Measurements from ENCODE around the gene RTP3.

Gene RTP3

DNA sequence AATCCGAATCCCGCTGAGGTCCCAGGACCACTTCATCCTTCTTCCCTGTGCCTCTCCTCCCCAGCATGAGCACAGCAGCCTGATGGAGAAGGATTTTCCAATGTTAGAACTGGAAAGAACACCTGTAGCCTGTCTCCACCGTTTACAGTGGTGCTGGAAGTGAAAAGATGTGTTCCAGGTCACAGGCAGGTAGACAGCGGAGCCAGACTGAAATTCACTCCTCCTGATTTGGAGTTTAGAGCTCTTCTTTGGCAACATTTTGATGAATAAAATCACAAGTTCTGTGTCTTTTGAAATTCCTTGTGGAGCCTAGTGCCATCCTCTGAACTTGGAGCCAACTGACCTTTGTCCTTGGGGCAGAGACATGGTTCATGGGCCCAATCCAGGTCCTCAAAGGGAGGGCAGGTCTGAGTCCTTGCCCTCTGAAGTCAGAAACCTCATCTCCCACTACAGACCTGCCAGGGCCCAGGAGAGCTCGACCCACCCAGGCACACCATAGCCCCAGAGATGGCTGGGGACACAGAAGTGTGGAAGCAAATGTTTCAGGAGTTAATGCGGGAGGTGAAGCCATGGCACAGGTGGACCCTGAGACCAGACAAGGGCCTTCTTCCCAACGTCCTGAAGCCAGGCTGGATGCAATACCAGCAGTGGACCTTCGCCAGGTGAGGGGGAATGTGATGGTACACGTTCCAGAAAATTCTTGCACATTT is at the start of gene RTP3:
RTP3 (plus strand) TSS at position 421 of the 710 bp plus-strand sequence; CDS start at position 508, 87 bp downstream.
- H3K4me3 ChIP-seq (replicated peaks; ENCODE audit: low read depth, low read length), result no peak within 1 kb of the TSS
- TF ChIP-seq, protein P1, sequence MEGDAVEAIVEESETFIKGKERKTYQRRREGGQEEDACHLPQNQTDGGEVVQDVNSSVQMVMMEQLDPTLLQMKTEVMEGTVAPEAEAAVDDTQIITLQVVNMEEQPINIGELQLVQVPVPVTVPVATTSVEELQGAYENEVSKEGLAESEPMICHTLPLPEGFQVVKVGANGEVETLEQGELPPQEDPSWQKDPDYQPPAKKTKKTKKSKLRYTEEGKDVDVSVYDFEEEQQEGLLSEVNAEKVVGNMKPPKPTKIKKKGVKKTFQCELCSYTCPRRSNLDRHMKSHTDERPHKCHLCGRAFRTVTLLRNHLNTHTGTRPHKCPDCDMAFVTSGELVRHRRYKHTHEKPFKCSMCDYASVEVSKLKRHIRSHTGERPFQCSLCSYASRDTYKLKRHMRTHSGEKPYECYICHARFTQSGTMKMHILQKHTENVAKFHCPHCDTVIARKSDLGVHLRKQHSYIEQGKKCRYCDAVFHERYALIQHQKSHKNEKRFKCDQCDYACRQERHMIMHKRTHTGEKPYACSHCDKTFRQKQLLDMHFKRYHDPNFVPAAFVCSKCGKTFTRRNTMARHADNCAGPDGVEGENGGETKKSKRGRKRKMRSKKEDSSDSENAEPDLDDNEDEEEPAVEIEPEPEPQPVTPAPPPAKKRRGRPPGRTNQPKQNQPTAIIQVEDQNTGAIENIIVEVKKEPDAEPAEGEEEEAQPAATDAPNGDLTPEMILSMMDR (IDR thresholded peaks at IDR 0.05; ENCODE audit: low read length, missing control alignments), result no peak
- DNase-seq (ENCODE audit: low read depth), result no peak

DNA sequence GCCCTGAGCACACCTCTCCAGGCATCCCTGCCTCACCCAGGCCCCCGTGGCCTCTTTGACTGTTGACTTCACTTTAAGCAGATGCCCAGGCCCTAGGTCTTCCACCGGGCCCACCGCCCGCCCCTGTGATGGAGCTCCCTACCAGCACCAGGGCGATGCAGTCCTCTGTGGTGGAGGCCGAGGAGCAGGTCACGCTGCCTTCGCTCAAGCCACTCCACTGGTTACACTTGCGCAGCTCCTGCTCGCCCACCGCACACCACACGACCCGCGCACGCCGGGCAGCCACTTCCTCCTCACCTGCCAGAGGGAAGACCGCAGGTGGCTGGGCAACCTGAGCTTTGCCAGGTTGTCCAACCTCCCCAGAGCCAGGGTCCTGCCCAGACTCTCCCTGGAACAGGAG is 49.1 kb upstream of the RTP3 start:
- TF ChIP-seq, protein P1 (IDR thresholded peaks at IDR 0.05; ENCODE audit: low read length, missing control alignments), result no peak
- no peak overlapping the region for H3K4me3 ChIP-seq (replicated peaks; ENCODE audit: low read depth, low read length)
- no peak for DNase-seq (ENCODE audit: low read depth)

DNA sequence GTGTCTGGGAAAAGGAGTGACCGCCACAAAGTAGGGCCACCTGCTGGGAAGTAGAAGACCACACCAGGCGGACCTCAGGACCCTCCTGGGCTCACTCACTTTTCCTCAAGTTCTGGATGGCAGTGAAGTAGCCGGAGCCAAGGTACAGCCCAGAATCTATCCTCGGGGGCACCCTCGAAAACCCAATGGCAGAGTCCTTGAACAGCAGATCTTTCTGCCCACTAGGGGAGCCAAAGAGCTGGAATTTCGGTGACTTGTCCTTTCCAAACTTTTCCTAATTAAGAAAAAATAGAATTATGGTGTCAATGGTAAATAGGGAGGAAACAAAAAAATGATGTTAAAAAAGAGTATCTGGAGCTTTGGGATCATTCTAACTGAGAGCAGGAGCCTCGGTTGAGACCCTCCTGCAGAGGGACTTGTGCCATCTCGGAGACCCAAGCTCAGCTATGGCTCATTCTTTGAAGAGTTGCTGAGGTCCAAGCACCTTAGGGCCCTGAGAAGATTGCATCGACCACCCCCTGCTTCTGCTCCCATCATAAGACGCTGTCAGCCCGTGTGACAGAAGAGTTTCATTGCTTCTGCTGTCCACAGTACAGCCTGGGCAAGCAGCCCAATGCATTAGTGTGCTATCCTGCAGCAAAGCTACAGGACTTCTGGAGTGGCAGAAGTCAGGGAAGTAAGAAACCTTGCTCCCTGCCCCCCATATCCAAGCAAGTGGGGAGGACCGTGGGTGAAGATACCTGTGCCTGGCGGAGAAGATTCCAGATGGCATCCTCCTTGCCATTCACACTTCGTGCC is 47.8 kb upstream of the RTP3 start:
- TF ChIP-seq, protein P1 (IDR thresholded peaks at IDR 0.05; ENCODE audit: low read length, missing control alignments), result peak; percentile 64
- no peak overlapping the region for H3K4me3 ChIP-seq (replicated peaks; ENCODE audit: low read depth, low read length)
- peak; percentile 18 for DNase-seq (ENCODE audit: low read depth)

DNA sequence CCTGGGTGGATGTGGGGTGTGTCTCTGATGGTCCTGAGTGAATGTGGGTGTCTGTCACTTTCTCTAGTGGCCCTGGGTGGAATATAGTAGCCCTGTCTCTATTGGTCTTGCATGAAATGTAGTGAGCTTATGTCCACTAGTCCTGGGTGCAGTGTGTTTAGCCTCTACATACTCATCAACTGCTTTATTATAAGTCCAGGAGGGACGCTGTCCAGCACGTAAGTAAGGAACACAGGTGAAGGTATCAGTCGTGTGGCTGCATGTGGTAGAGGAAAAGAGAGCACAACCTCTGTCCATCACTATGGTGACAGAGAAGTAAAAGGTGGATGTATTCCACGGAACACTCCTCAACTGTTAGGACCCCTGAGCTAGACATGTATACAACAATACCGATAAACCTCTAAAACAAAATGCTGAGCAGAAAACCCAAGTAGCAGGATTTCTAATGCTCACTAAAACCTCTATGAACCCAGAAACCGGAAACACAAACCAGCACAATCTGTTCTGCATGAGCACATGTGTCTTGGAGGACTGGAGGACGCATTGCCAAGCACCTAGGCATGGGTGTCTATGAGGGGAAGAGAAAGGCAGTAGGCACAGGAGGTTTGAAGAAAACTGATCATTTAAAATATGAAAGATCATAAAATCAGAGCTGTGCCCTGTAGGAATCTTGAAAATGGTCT is 44.1 kb upstream of the RTP3 start:
- no peak for DNase-seq (ENCODE audit: low read depth)
- TF ChIP-seq, protein P1 (IDR thresholded peaks at IDR 0.05; ENCODE audit: low read length, missing control alignments), result no peak
- H3K4me3 ChIP-seq (replicated peaks; ENCODE audit: low read depth, low read length), result no peak overlapping the region

DNA sequence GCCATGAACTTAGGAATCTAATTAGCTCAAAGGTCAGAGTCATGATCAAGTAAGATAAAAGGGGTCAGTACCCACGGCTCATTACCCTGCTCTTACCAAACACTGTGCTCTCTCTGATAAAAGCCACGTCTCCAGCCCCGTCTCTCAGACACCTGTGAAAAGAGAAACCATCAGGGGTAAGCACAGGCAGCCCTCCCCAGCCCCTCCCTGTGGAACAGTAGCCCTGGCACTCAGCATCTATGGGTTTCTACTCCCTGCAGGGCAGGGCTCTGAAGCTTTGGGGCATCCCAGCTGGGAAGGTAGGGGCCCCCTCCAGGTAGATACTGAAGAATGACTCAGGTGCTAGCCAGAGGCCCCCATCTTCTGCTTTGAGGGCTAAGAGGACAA is 43.6 kb upstream of the RTP3 start:
- no peak overlapping the region for H3K4me3 ChIP-seq (replicated peaks; ENCODE audit: low read depth, low read length)
- TF ChIP-seq, protein P1 (IDR thresholded peaks at IDR 0.05; ENCODE audit: low read length, missing control alignments), result no peak
- DNase-seq (ENCODE audit: low read depth), result no peak

DNA sequence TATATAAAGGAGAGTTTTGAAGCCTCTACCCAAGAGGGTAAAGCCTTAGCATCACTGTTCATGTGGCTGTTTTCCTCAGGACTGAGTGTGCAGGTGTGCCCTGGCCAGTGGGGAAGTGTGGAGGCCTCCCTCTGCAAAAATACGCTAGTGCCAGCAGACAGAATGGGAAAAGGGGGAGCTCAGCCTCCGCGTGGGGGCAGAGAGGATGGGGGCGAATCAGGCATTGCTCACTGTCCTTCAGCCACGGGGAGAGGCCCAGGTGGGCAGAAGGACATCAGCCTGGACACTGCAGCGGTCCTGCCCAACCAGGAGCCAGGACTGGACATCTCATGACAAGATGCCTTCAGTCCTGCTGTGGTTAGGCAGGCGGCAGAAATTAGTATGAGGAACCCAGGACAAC is 43.2 kb upstream of the RTP3 start:
- TF ChIP-seq, protein P1 (IDR thresholded peaks at IDR 0.05; ENCODE audit: low read length, missing control alignments), result no peak
- H3K4me3 ChIP-seq (replicated peaks; ENCODE audit: low read depth, low read length), result no peak overlapping the region
- no peak for DNase-seq (ENCODE audit: low read depth)

Measured in fibroblast of pulmonary artery (primary cell).